DMS114 treated with DMSO at 0.1 percent for 48 hours (cell line): ENCODE measurements around the gene MOBP.

ENCODE experiments used
- DNase-seq: peaks from one replicate; lab custom pipeline; 2025; ENCODE audit not compliant: unreplicated experiment; lab: John Stamatoyannopoulos, UW

Gene MOBP

DNA sequence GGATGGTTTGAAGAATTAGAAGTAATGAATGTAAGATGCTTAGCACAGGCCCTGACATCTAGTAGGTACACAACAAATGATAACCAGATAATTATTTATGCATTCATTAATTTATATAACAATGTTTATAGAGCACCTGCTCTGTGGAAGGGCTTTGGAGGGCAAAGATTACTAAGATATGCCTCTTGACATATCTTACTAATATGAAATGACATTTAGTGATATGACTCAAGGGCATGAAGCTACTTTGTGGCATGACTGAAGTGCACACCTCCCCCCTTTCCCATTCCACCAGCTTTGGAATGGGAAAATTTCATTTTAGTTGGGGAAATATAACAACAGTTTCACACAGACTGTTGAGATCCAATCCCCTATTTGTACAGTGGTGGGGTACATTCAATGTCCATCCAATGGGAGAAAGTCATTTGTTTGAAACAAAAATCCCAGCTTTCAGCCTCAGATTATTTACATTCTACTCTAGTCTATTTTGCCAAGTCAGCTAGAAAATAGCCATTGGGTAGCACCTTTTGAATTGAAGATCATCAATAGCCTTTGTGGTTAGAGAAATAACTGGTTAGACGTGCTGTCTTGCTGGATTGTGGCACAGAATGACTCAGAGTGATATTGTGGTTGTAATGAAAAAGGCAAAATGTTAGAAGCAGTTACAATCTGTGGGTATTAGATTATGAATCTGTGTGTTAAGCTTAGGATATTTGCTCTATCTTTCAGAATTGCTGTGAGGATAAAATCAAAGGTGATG lies 72.9 kb downstream of the MOBP start:
- no peak for DNase-seq

DNA sequence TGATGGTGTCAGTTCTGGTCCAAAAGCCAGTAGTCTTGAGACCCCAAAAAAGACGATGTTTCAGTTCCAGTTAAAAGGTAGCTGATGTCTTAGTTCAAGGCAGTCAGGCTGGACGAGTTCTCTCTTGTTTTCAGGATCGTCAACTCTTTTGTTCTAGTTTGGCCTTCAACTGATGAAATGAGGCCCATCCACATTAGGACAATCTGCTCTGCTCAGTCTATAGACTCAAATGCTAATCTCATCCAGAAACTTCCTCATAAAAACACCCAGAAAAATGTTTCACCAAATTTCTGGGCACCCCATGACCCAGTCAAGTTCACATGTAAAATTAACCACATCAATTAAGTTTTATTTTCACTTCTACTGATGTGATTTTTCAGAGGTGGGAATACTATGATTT lies 74.0 kb downstream of the MOBP start:
- DNase-seq, result no peak

DNA sequence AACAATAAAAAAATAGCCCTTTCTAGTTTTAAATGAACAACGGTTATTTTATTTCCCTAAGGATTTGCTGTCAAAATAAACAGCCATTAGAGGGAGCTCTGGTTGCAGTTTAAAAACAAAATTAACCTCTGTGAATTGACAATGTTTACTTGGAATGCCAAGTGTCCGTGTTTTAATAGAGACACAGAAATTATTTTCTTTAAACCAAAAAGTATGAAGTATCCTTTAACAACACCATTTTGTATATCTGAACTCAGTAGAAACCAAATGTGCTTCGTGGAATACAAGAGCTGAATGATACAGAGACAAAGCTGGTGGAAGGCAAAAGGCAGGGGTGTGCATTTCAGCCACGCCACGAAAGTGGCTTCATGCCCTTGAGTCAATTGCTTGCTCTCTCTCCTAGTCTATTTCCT lies 74.4 kb downstream of the MOBP start:
- DNase-seq, result no peak

DNA sequence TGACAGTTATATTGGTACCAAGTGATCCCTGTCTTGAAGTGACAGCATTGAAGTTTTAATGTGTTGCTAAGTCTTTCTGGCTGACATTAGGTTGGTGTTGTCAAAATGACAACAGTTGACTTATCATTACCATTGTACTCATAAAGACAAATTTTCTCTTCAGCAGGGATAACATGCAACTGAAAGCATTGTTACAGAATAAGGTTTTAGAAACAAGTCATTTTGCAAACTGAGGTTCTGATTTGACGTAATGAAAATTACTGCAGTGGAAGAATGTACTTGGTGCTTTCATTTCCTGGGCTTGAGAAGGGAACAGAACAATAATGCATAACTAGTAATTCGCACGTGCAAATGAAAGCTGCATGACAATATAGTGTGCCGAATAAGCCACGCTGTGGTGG lies 75.1 kb downstream of the MOBP start:
- DNase-seq, result no peak

DNA sequence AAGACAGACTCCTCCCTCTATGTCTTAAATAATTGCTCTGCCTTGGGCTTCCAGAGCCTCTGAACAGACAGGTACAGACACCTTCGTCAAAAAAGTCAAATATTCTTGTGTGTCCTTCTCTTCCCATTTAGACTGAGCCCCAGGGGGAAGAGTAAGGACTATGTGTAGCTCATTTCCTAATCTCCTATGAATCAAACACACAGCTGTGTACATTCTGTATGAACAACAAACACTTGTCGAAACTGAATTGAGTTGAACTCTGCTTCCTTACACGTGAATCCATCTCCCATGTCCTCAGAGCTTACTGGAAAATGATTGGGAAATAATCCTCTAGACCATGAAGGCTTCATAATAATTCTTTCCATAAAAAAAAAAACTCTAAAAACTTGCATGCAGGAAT lies 80.8 kb downstream of the MOBP start:
- no peak for DNase-seq

DNA sequence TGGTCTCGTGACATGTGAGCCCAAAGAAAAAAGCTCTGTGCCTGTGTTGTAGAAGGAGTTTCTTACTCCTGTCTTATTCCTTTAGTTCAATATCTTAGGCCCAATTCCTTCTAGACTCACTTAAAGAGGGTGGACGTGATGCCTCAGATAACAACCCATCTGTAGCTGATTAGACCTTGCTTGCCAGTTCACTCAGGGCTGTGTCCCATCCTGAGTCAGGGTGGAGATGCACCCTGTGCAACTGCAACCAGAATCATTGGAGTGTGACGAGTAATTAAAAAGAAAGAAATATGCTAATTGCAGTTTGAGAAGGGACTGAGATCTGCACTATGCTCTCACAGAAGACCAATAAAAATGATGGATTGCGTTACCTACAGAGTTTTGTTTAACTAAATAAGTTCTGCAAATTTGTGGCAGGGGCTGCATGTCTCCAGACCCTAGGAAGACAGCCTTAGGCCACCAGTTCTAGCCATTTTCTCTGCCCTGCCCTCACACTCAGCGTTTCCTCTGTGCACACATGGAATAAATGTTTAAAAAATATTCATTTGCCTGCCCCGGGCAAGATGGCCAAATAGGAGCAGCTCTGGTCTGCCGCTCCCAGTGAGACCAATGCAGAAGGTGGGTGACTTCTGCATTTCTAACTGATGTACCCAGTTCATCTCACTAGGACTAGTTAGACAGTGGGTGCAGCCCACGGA lies 83.0 kb downstream of the MOBP start:
- no peak for DNase-seq
